CD14-positive monocyte (primary cell): ENCODE data around the gene BOD1L1. TPM values are rescaled to one million over a fixed set of nuclear protein-coding genes. Genes with fewer than 3 reads are reported as not detected.

Source experiments
- DNase-seq, 3 donors: peaks; one replicate each; pipeline ENCODE4 v3.0.0-alpha.2; 2011 to 2022
- H2AFZ ChIP-seq: 2 replicates; pipeline ENCODE4 v1.6.0; 2012; ENCODE audit warnings: mild to moderate bottlenecking, low read depth, low read length, inconsistent platforms; ENCODE audit not compliant: insufficient read depth, poor library complexity, severe bottlenecking
- H3K27ac ChIP-seq, 2 donors: 1 replicate in 1 of 2; 2 replicates in 1 of 2; pipeline ENCODE4 v1.5.1; 2012 to 2013; ENCODE audit warnings: low read length in 2 of 2, control low read depth in 1 of 2, inconsistent platforms in 1 of 2, low read depth in 1 of 2, mild to moderate bottlenecking in 1 of 2
- H3K27me3 ChIP-seq, 2 donors: one replicate each; pipeline versions ENCODE4 v1.6.0 to v1.6.1; 2011 to 2013; ENCODE audit warnings: low read length in 2 of 2; ENCODE audit not compliant: control insufficient read depth in 2 of 2, insufficient read depth in 2 of 2
- H3K36me3 ChIP-seq, 2 donors: replicated peaks in 1 of 2; 1 replicate in 1 of 2; 2 replicates in 1 of 2; pipeline versions ENCODE4 v1.5.1 to v1.6.1; 2012 to 2013; ENCODE audit warnings: low read length in 2 of 2, control low read depth in 1 of 2, inconsistent platforms in 1 of 2, mild to moderate bottlenecking in 1 of 2; ENCODE audit not compliant: insufficient read depth in 2 of 2, control insufficient read depth in 1 of 2
- H3K4me1 ChIP-seq, 2 donors: 1 replicate in 1 of 2; 2 replicates in 1 of 2; pipeline versions ENCODE4 v1.5.1 to v1.6.1; 2012 to 2013; ENCODE audit warnings: low read length in 2 of 2, control low read depth in 1 of 2, inconsistent platforms in 1 of 2, mild to moderate bottlenecking in 1 of 2, moderate library complexity in 1 of 2; ENCODE audit not compliant: insufficient read depth in 2 of 2, control insufficient read depth in 1 of 2
- H3K4me2 ChIP-seq: replicated peaks from 2 replicates; pipeline ENCODE3; 2012; ENCODE audit warnings: low read length, moderate library complexity, mild to moderate bottlenecking; ENCODE audit not compliant: poor library complexity, severe bottlenecking; ENCODE audit errors: extremely low read depth
- H3K4me3 ChIP-seq, 3 experiments: fragments of 200-600 bp in 1 of 3; sonication (generic) in 1 of 3; replicated peaks in 1 of 3; 1 replicate in 2 of 3; 2 replicates in 1 of 3; pipeline ENCODE4 v1.5.1; 2011 to 2013; ENCODE audit warnings: low read length in 3 of 3, mild to moderate bottlenecking in 3 of 3, control low read depth in 2 of 3, low read depth in 2 of 3, inconsistent platforms in 1 of 3, moderate library complexity in 1 of 3
- H3K79me2 ChIP-seq: 2 replicates; pipeline ENCODE4 v1.6.0; 2012; ENCODE audit warnings: mild to moderate bottlenecking, control low read depth, inconsistent platforms, low read length, moderate library complexity; ENCODE audit not compliant: insufficient read depth
- H3K9ac ChIP-seq: 2 replicates; pipeline ENCODE4 v1.6.0; 2017; ENCODE audit warnings: low read length, mild to moderate bottlenecking; ENCODE audit not compliant: insufficient read depth, poor library complexity, severe bottlenecking
- H3K9me3 ChIP-seq, 2 donors: replicated peaks in 1 of 2; 1 replicate in 1 of 2; 2 replicates in 1 of 2; pipeline versions ENCODE4 v1.5.1 to v1.6.1; 2012 to 2013; ENCODE audit warnings: low read length in 2 of 2, control low read depth in 1 of 2; ENCODE audit not compliant: control insufficient read depth in 1 of 2, insufficient read depth in 1 of 2
- H4K20me1 ChIP-seq: 2 replicates; pipeline ENCODE4 v1.6.0; 2012; ENCODE audit warnings: mild to moderate bottlenecking, low read length, control low read depth, moderate library complexity; ENCODE audit not compliant: insufficient read depth
- H3K27ac Mint-ChIP-seq, 7 donors: one replicate each; pipeline ENCODE4 v1.8.0; 2020; ENCODE audit warnings: mild to moderate bottlenecking in 7 of 7, mixed read lengths in 7 of 7, moderate library complexity in 6 of 7, inconsistent platforms in 2 of 7
- H3K27me3 Mint-ChIP-seq, 3 donors: one replicate each; pipeline ENCODE4 v1.8.0; 2021 to 2022; ENCODE audit warnings: low read depth in 3 of 3, mild to moderate bottlenecking in 3 of 3, mixed read lengths in 3 of 3, moderate library complexity in 3 of 3, inconsistent platforms in 1 of 3
- H3K36me3 Mint-ChIP-seq, 2 donors: one replicate each; pipeline ENCODE4 v1.8.0; 2020; ENCODE audit warnings: mixed read lengths in 2 of 2, inconsistent platforms in 1 of 2, mild to moderate bottlenecking in 1 of 2
- H3K4me1 Mint-ChIP-seq: one replicate; pipeline ENCODE4 v1.8.0; 2020; ENCODE audit warnings: mild to moderate bottlenecking, mixed read lengths
- H3K4me3 Mint-ChIP-seq, 2 donors: one replicate each; pipeline ENCODE4 v1.8.0; 2020; ENCODE audit warnings: mild to moderate bottlenecking in 2 of 2, mixed read lengths in 2 of 2, moderate library complexity in 1 of 2
- H3K9me3 Mint-ChIP-seq, 7 donors: one replicate each; pipeline ENCODE4 v1.8.0; 2020 to 2022; ENCODE audit warnings: mixed read lengths in 7 of 7, mild to moderate bottlenecking in 6 of 7, moderate library complexity in 6 of 7, inconsistent platforms in 2 of 7
- WGBS: methylation state at CpG from one replicate; pipeline ENCODE4 v1.1.5; 2013; ENCODE audit warnings: missing lambda C conversion rate; ENCODE audit not compliant: insufficient coverage; 5-methylcytosine and 5-hydroxymethylcytosine counted together
- intact Hi-C, 2 donors: fragments of 100-400 bp; cut with micrococcal nuclease; formaldehyde crosslinking; loops; one replicate each; pipeline versions ENCODE4 v1.15.0 to v1.15.1; 2023
- polyA plus RNA-seq, 3 donors: library from polyadenylated mRNA; depleted of rRNA in 1 of 3; unstranded in 2 of 3; stranded (reverse) in 1 of 3; fragments of 300-500 nt in 2 of 3; fragments of >200 nt in 1 of 3; fragmentation: Illumina TruSeq in 2 of 3; gene quantifications; 1 replicate in 2 of 3; 2 replicates in 1 of 3; pipeline ENCODE4 v1.2.3, GENCODE V29; 2012 to 2021
- TF ChIP-seq, protein P1 (sequence below): fragments of 200-600 bp; IDR thresholded peaks from one replicate; pipeline ENCODE4 v1.8.0; 2022; ENCODE audit warnings: antibody characterized with exemption, mild to moderate bottlenecking

The BOD1L1 gene
- polyA plus RNA-seq, 3 donors = 0.72 to 26.7 (median 1.5) TPM

DNA sequence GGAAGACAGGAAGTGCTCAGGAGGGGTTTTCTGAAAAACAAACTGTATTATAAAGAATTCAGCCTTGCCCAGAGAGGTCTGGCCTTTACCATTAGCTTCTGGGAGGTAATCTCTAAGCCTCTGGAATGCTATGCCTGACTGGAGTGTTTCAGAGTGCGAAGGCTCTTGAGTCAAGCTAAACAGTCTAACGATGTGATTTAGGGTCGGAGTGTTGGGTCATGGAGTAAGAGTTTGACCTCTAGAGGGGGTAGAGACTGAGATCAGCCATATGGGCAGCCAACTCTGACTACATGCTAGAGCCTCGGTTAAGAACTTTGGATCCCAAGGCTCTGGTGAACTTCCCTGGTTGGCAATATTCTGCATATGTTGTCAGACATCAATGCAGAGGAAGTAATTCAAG, 15.0 kb downstream of the BOD1L1 start:
- no peak for DNase-seq
- Histone ChIP-seq H3K9ac (no peak overlapping the region), H2AFZ (no peak overlapping the region), H3K79me2 (peaks cover 25% of the 10 kb centered on the region), H4K20me1 (peaks cover 7% of the 10 kb centered on the region), H3K27me3 (no peaks in the 10 kb centered on the region), H3K4me2 (no peak overlapping the region), H3K4me3 (no peak overlapping the region), H3K27ac (peak overlapping the region in 1 of 2 donors; percentile 33), H3K9me3 (no peaks in the 10 kb centered on the region), H3K36me3 (peaks cover 65 to 77% of the 10 kb centered on the region in 2 donors), H3K4me1 (peaks cover 28 to 30% of the 10 kb centered on the region in 2 donors)
- H3K4me1 Mint-ChIP-seq = peaks cover 27% of the 10 kb centered on the region
- H3K27me3 Mint-ChIP-seq = no peaks in the 10 kb centered on the region
- H3K36me3 Mint-ChIP-seq = peaks cover 75 to 84% of the 10 kb centered on the region in 2 donors
- intact Hi-C loops = no loop called here
- 100% methylated on average over 3 of the region's 4 CpGs for WGBS
- TF ChIP-seq, protein P1, sequence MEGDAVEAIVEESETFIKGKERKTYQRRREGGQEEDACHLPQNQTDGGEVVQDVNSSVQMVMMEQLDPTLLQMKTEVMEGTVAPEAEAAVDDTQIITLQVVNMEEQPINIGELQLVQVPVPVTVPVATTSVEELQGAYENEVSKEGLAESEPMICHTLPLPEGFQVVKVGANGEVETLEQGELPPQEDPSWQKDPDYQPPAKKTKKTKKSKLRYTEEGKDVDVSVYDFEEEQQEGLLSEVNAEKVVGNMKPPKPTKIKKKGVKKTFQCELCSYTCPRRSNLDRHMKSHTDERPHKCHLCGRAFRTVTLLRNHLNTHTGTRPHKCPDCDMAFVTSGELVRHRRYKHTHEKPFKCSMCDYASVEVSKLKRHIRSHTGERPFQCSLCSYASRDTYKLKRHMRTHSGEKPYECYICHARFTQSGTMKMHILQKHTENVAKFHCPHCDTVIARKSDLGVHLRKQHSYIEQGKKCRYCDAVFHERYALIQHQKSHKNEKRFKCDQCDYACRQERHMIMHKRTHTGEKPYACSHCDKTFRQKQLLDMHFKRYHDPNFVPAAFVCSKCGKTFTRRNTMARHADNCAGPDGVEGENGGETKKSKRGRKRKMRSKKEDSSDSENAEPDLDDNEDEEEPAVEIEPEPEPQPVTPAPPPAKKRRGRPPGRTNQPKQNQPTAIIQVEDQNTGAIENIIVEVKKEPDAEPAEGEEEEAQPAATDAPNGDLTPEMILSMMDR = no peak
- no peak overlapping the region for H3K4me3 Mint-ChIP-seq
- peaks cover 0 to 2% (median 0%) of the 10 kb centered on the region in 7 donors for H3K9me3 Mint-ChIP-seq
- no peak overlapping the region for H3K27ac Mint-ChIP-seq

DNA sequence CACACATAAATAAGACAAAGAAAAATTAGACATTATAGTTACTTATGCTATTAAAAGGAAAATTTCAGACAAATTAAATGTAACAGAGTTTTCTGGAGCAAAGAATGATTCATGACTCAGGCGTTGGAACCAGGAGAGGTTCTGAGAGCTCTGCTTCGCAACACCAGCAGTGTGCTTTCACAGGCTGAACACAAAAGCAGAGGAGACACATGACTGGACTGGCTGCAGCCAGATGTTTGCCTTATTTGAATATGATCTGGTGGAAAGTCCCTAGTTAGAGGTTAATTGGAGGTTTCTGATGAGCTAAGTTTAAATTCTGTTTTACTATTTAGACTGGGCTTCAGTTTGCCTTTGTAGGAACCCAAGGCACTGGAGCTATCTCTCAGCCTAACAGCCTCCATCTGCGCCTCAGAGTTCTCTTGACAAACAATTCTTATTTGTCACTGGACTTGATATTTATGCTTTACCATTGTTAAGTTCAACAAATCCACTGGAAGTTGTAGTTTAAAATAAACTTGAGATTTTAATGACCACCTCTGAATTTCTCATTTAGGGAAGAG, 16.2 kb downstream of the BOD1L1 start:
- peak overlapping the region in 1 of 7 donors; percentile 65 for H3K27ac Mint-ChIP-seq
- no peak overlapping the region for H3K4me3 ChIP-seq
- no peak overlapping the region for H3K9ac ChIP-seq
- WGBS = 100% methylated on average over 2 of the region's 3 CpGs
- peak overlapping the region in 1 of 2 donors; percentile 18 for H3K27ac ChIP-seq
- intact Hi-C loops = no loop called here
- TF ChIP-seq, protein P1 = no peak
- H3K27me3 Mint-ChIP-seq = no peaks in the 10 kb centered on the region
- H3K9me3 ChIP-seq = no peaks in the 10 kb centered on the region
- peaks cover 73 to 80% of the 10 kb centered on the region in 2 donors for H3K36me3 ChIP-seq
- H3K27me3 ChIP-seq = no peaks in the 10 kb centered on the region
- no peak for DNase-seq
- H3K79me2 ChIP-seq = peaks cover 15% of the 10 kb centered on the region
- H3K4me3 Mint-ChIP-seq = no peak overlapping the region
- no peak overlapping the region for H3K4me2 ChIP-seq
- peaks cover 25 to 28% of the 10 kb centered on the region in 2 donors for H3K4me1 ChIP-seq
- peaks cover 81 to 84% of the 10 kb centered on the region in 2 donors for H3K36me3 Mint-ChIP-seq
- peaks cover 27% of the 10 kb centered on the region for H3K4me1 Mint-ChIP-seq
- H4K20me1 ChIP-seq = peaks cover 5% of the 10 kb centered on the region
- H3K9me3 Mint-ChIP-seq = peaks cover 0 to 2% (median 0%) of the 10 kb centered on the region in 7 donors
- H2AFZ ChIP-seq = no peak overlapping the region
